ENCODE measurements around the gene KRT86.

GRCh38 chr12:52226446-52226845, 48.0 kb upstream of the KRT86 start:
- TF ChIP-seq POLR2A (IDR thresholded peaks at IDR 0.05; ENCODE audit: control extremely low read depth in 1 of 2, low read depth in 2 of 2, low read length in 2 of 2) (no peak), TEAD4 (IDR thresholded peaks at IDR 0.05; ENCODE audit: low read depth, low read length) (no peak), CBX8 (IDR thresholded peaks at IDR 0.05; ENCODE audit: borderline replicate concordance, low read depth, low read length) (no peak), JUND (IDR thresholded peaks at IDR 0.05; ENCODE audit: low read length) (no peak), SAP30 (IDR thresholded peaks at IDR 0.05; ENCODE audit: insufficient read depth, insufficient replicate concordance, low read length) (no peak), CTCF (IDR thresholded peaks at IDR 0.05; ENCODE audit: control extremely low read depth in 1 of 3, insufficient read depth in 1 of 3, low read depth in 1 of 3, low read length in 3 of 3) (no peak), YY1 (IDR thresholded peaks at IDR 0.05; ENCODE audit: low read depth, low read length) (no peak), EZH2 (IDR thresholded peaks at IDR 0.05; ENCODE audit: low read depth, low read length, severe bottlenecking) (no peak), RFX5 (IDR thresholded peaks at IDR 0.05; ENCODE audit: borderline replicate concordance, low read depth, low read length) (no peak), TBP (IDR thresholded peaks at IDR 0.05; ENCODE audit: low read depth, low read length) (no peak), BRCA1 (IDR thresholded peaks at IDR 0.05; ENCODE audit: low read depth, low read length) (no peak), BACH1 (IDR thresholded peaks at IDR 0.05; ENCODE audit: low read length) (no peak), HDAC2 (IDR thresholded peaks at IDR 0.05; ENCODE audit: borderline replicate concordance in 1 of 2, low read depth in 2 of 2, low read length in 2 of 2) (no peak), ZNF274 (IDR thresholded peaks at IDR 0.05; ENCODE audit: borderline replicate concordance, extremely low read depth, low read length) (no peak)
